ENCODE results near the gene ANKRD12. TPM values are rescaled to one million over a fixed set of nuclear protein-coding genes. Genes with fewer than 3 reads are reported as not detected.
A peak's percentile ranks its signal among the peaks of the same experiment; 100 is the strongest.

ANKRD12 gene
- polyA plus RNA-seq, 4 donors, result 7.5 to 22.2 (median 21.1) TPM

DNA sequence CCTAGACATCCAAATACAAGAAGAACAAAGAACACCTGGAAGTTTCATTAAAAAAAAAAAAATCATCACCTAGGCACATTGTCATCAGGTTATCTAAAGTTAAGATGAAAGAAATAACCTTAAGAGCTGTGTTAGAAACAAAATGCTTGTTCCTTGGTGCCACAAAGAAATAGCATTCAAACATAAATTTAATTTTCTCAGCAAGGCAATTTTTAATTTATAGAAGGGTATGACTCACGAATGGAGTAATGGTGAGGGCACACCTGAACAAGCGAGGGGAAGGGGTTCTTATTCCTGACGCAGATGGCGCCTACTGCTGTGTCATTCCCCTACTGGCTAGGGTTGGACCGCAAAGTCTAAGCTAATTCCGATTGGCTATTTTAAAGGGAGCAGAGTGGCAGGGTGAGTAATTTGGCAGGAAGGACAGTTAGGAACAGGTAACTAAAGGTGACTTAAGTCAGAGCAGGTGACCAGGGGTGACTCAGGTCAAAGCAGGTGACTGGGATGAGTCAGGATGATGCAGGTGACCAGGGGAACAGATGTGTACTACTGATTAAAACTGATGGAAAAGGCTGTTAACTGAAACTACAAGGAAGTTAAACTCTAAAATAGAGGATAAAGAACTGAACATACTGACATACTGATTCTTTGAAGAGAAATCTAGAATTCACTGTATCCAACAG is 167.9 kb downstream of the ANKRD12 start:
- FAIRE-seq, result no peak
- 91 to 96% (median 93%) methylated on average over 6 of the region's 6 CpGs for WGBS, 3 donors
- no peaks in the 10 kb centered on the region for H3K36me3 ChIP-seq (ENCODE audit: control insufficient read depth in 3 of 3, insufficient read depth in 2 of 3, low read depth in 1 of 3, low read length in 3 of 3)
- H3K9me3 ChIP-seq (ENCODE audit: control insufficient read depth in 2 of 2, insufficient read depth in 1 of 2, low read depth in 1 of 2, low read length in 1 of 2), result peaks cover 0 to 6% of the 10 kb centered on the region in 2 donors
- no peaks in the 10 kb centered on the region for H3K4me1 ChIP-seq (ENCODE audit: control insufficient read depth in 3 of 3, insufficient read depth in 2 of 3, low read depth in 1 of 3, low read length in 2 of 3)
- H3K4me3 ChIP-seq (ENCODE audit: low read depth in 1 of 3, low read length in 3 of 3), result no peak overlapping the region
- H3K27ac ChIP-seq (ENCODE audit: low read depth in 1 of 3, low read length in 2 of 3), result no peak overlapping the region
- DNase-seq, result no peak
- peaks cover 0 to 4% (median 0%) of the 10 kb centered on the region in 3 donors for H3K27me3 ChIP-seq (ENCODE audit: control insufficient read depth in 3 of 3, insufficient read depth in 3 of 3, low read length in 3 of 3)

DNA sequence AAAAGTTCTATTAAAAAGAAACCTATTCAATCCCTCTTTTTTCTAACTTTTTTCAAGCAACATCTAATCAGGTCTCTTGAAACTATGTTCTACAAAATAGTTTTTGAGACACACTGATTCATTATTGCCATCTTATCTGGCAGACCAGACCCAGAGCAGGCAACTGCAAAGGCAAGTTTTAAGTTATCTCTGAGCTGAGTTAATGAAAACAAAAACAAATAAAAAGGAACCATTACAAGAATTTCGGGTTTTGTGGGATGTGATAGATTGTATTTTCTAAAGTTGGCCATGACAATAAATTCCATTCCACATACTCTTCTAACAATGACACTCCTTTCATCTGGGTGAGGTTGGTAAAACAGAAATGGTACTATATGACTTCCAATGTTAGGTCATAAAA is 182.8 kb downstream of the ANKRD12 start:
- Histone ChIP-seq H3K36me3 (ENCODE audit: control insufficient read depth in 3 of 3, insufficient read depth in 2 of 3, low read depth in 1 of 3, low read length in 3 of 3) (no peaks in the 10 kb centered on the region), H3K4me1 (ENCODE audit: control insufficient read depth in 3 of 3, insufficient read depth in 2 of 3, low read depth in 1 of 3, low read length in 2 of 3) (no peaks in the 10 kb centered on the region), H3K4me3 (ENCODE audit: low read depth in 1 of 3, low read length in 3 of 3) (no peak overlapping the region), H3K27me3 (ENCODE audit: control insufficient read depth in 3 of 3, insufficient read depth in 3 of 3, low read length in 3 of 3) (peaks cover 0 to 2% (median 0%) of the 10 kb centered on the region in 3 donors), H3K27ac (ENCODE audit: low read depth in 1 of 3, low read length in 2 of 3) (no peak overlapping the region), H3K9me3 (ENCODE audit: control insufficient read depth in 2 of 2, insufficient read depth in 1 of 2, low read depth in 1 of 2, low read length in 1 of 2) (peaks cover 0 to 1% of the 10 kb centered on the region in 2 donors)
- DNase-seq, result no peak
- no peak for FAIRE-seq
- 58 to 68% (median 58%) methylated on average over 1 of the region's 1 CpG for WGBS, 3 donors

DNA sequence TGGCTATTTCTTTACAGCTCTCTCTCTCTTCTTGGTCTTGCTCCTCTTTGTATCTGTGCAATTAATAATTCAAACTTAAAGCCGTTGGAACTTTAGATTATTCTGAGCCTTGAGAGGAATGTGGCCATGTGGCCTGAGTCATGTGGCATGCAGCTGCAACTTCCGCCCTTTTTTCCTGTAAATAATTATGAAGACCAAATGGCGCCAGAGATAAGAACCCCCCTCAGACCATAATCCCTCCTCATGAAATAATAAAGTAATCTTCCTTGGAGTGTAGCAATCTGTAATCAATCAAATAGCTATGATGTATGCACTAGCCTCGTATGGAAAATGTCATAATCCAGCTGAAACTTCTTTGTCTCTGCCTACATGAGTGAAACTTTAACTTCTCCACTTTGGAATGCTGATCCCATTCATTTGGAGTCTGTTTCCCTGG is 184.5 kb downstream of the ANKRD12 start:
- H3K4me1 ChIP-seq (ENCODE audit: control insufficient read depth in 3 of 3, insufficient read depth in 2 of 3, low read depth in 1 of 3, low read length in 2 of 3), result no peaks in the 10 kb centered on the region
- H3K27ac ChIP-seq (ENCODE audit: low read depth in 1 of 3, low read length in 2 of 3), result no peak overlapping the region
- peak in 1 of 2 donors; percentile 13 for DNase-seq
- WGBS, 3 donors, result 16 to 33% (median 26%) methylated on average over 4 of the region's 4 CpGs
- H3K9me3 ChIP-seq (ENCODE audit: control insufficient read depth in 2 of 2, insufficient read depth in 1 of 2, low read depth in 1 of 2, low read length in 1 of 2), result peaks cover 0 to 1% of the 10 kb centered on the region in 2 donors
- no peaks in the 10 kb centered on the region for H3K36me3 ChIP-seq (ENCODE audit: control insufficient read depth in 3 of 3, insufficient read depth in 2 of 3, low read depth in 1 of 3, low read length in 3 of 3)
- H3K27me3 ChIP-seq (ENCODE audit: control insufficient read depth in 3 of 3, insufficient read depth in 3 of 3, low read length in 3 of 3), result peaks cover 0 to 2% (median 0%) of the 10 kb centered on the region in 3 donors
- H3K4me3 ChIP-seq (ENCODE audit: low read depth in 1 of 3, low read length in 3 of 3), result no peak overlapping the region
- no peak for FAIRE-seq

DNA sequence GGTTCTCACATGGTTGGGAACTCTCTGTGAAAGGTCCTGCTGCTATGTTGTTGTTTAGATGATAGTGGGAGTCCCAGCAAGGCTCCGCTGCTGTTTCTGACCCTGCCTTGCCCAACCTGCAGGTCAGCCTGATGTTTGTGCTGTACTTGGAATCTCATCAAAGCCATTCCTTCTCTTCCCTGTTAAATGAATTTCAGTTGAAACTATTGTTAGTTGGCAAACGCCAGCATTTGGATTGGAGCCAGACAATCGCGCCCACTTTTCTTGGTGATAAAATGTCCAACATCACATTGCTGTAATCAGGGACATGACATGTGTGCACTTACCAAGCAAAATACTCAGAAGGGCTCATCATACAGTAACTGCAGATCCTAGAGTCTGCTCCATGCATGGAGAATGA is 185.2 kb downstream of the ANKRD12 start:
- no peaks in the 10 kb centered on the region for H3K36me3 ChIP-seq (ENCODE audit: control insufficient read depth in 3 of 3, insufficient read depth in 2 of 3, low read depth in 1 of 3, low read length in 3 of 3)
- FAIRE-seq (no peak), DNase-seq (no peak)
- H3K9me3 ChIP-seq (ENCODE audit: control insufficient read depth in 2 of 2, insufficient read depth in 1 of 2, low read depth in 1 of 2, low read length in 1 of 2), result peaks cover 0 to 1% of the 10 kb centered on the region in 2 donors
- H3K27me3 ChIP-seq (ENCODE audit: control insufficient read depth in 3 of 3, insufficient read depth in 3 of 3, low read length in 3 of 3), result peaks cover 0 to 2% (median 0%) of the 10 kb centered on the region in 3 donors
- H3K4me3 ChIP-seq (ENCODE audit: low read depth in 1 of 3, low read length in 3 of 3), result no peak overlapping the region
- no peaks in the 10 kb centered on the region for H3K4me1 ChIP-seq (ENCODE audit: control insufficient read depth in 3 of 3, insufficient read depth in 2 of 3, low read depth in 1 of 3, low read length in 2 of 3)
- 16 to 57% (median 44%) methylated on average over 4 of the region's 4 CpGs for WGBS, 3 donors
- H3K27ac ChIP-seq (ENCODE audit: low read depth in 1 of 3, low read length in 2 of 3), result no peak overlapping the region

DNA sequence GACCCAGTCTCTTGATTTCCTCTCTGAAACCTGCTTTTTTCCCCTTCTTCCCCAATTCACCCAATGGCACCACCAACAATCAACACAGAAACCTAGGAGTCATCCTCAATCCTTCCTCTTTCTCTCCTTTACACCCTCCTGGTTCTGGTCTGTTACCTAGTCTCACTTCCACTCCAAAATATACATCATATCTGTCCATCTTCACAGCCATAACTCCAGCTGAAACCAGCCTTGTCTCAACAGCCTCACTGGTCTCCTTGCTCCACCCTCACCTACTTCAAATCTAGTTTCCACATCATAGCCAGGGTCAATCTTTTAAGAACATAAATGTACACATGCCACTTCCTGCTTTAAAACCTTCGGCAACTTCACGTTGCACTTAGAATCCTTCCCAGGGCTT is 186.2 kb downstream of the ANKRD12 start:
- Histone ChIP-seq H3K4me3 (ENCODE audit: low read depth in 1 of 3, low read length in 3 of 3) (no peak overlapping the region), H3K4me1 (ENCODE audit: control insufficient read depth in 3 of 3, insufficient read depth in 2 of 3, low read depth in 1 of 3, low read length in 2 of 3) (no peaks in the 10 kb centered on the region), H3K36me3 (ENCODE audit: control insufficient read depth in 3 of 3, insufficient read depth in 2 of 3, low read depth in 1 of 3, low read length in 3 of 3) (no peaks in the 10 kb centered on the region), H3K27ac (ENCODE audit: low read depth in 1 of 3, low read length in 2 of 3) (no peak overlapping the region), H3K9me3 (ENCODE audit: control insufficient read depth in 2 of 2, insufficient read depth in 1 of 2, low read depth in 1 of 2, low read length in 1 of 2) (peaks cover 0 to 1% of the 10 kb centered on the region in 2 donors), H3K27me3 (ENCODE audit: control insufficient read depth in 3 of 3, insufficient read depth in 3 of 3, low read length in 3 of 3) (peaks cover 0 to 2% (median 0%) of the 10 kb centered on the region in 3 donors)
- WGBS, 3 donors, result 73 to 94% (median 76%) methylated on average over 2 of the region's 2 CpGs
- DNase-seq (no peak), FAIRE-seq (no peak)

DNA sequence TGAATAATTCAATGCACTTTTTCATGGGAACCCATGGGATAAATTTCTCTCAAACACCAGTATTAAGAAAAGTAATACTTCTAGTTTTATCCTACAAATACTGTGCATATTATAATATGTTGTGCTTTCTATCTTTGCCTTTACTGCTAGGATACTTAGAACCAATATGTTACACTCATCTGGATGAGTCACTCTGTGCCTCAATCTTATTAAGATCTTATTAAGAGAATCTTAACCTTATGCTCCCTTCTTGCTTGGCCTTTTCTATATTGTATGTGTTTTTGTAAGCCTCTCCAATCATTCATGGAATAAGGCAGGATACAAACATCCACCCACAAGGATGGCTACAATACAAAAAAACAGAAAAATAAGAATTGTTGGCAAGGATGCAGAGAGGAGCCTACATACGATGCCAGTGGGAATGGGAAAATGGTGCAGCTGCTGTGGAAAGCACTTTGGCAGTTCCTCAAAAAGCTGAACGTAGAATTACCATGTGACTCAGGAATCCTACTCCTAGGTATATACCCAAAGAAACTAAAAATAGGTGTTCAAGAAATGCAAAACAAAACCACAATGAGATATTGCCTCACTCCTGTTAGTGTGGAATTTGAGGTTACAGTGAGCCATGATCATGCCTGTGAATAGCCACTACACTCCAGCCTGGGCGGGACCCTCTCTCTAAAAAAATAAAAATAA is 187.3 kb downstream of the ANKRD12 start:
- no peaks in the 10 kb centered on the region for H3K36me3 ChIP-seq (ENCODE audit: control insufficient read depth in 3 of 3, insufficient read depth in 2 of 3, low read depth in 1 of 3, low read length in 3 of 3)
- no peak overlapping the region for H3K27ac ChIP-seq (ENCODE audit: low read depth in 1 of 3, low read length in 2 of 3)
- H3K4me3 ChIP-seq (ENCODE audit: low read depth in 1 of 3, low read length in 3 of 3), result no peak overlapping the region
- H3K27me3 ChIP-seq (ENCODE audit: control insufficient read depth in 3 of 3, insufficient read depth in 3 of 3, low read length in 3 of 3), result peaks cover 0 to 2% (median 0%) of the 10 kb centered on the region in 3 donors
- FAIRE-seq (no peak), DNase-seq (no peak)
- no peaks in the 10 kb centered on the region for H3K4me1 ChIP-seq (ENCODE audit: control insufficient read depth in 3 of 3, insufficient read depth in 2 of 3, low read depth in 1 of 3, low read length in 2 of 3)
- peaks cover 1 to 5% of the 10 kb centered on the region in 2 donors for H3K9me3 ChIP-seq (ENCODE audit: control insufficient read depth in 2 of 2, insufficient read depth in 1 of 2, low read depth in 1 of 2, low read length in 1 of 2)
- WGBS, 3 donors, result 63 to 84% (median 75%) methylated on average over 3 of the region's 3 CpGs

DNA sequence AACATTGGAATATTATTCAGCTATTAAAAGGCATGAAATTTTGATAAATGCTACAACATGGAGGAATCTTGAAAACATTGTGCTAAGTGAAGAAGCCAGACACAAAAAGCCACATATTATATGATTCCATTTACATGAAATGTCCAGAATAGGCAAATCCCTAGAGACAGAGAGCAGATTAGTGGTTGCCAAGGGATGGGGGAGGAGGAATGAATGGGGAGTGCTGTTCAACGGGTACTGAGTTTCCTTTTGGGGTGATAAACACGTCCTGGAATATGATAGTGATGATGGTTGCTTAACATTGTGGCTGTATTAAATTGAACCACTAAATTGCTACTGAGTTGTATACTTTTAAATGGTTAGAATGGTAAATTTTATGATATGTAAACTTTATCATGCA is 189.1 kb downstream of the ANKRD12 start:
- DNase-seq, result no peak
- peaks cover 0 to 2% (median 0%) of the 10 kb centered on the region in 3 donors for H3K27me3 ChIP-seq (ENCODE audit: control insufficient read depth in 3 of 3, insufficient read depth in 3 of 3, low read length in 3 of 3)
- peaks cover 0 to 5% of the 10 kb centered on the region in 2 donors for H3K9me3 ChIP-seq (ENCODE audit: control insufficient read depth in 2 of 2, insufficient read depth in 1 of 2, low read depth in 1 of 2, low read length in 1 of 2)
- no peaks in the 10 kb centered on the region for H3K36me3 ChIP-seq (ENCODE audit: control insufficient read depth in 3 of 3, insufficient read depth in 2 of 3, low read depth in 1 of 3, low read length in 3 of 3)
- H3K27ac ChIP-seq (ENCODE audit: low read depth in 1 of 3, low read length in 2 of 3), result no peak overlapping the region
- 32 to 47% (median 42%) methylated on average over 2 of the region's 2 CpGs for WGBS, 3 donors
- no peak overlapping the region for H3K4me3 ChIP-seq (ENCODE audit: low read depth in 1 of 3, low read length in 3 of 3)
- no peak for FAIRE-seq
- no peaks in the 10 kb centered on the region for H3K4me1 ChIP-seq (ENCODE audit: control insufficient read depth in 3 of 3, insufficient read depth in 2 of 3, low read depth in 1 of 3, low read length in 2 of 3)

DNA sequence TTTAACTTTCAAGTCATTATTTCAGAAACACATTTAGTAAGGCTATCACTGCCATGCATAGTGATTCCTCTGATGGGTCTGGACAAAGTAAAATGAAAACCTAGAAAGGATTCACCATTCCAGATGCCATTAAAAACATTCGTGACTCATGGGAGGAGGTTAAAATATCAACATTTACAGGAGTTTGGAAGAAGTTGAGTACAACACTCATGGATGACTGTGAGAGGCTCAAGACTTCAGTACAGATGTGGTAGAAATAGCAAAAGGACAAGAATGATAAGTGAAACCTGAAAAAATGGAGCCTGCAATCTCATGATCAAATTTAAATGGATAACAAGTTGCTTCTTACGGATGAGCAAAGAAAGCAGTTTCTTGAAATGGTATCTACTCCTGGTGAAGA is 192.2 kb downstream of the ANKRD12 start:
- 48 to 67% (median 61%) methylated on average over 2 of the region's 2 CpGs for WGBS, 3 donors
- FAIRE-seq, result no peak
- peaks cover 0 to 4% (median 0%) of the 10 kb centered on the region in 3 donors for H3K27me3 ChIP-seq (ENCODE audit: control insufficient read depth in 3 of 3, insufficient read depth in 3 of 3, low read length in 3 of 3)

More for the DNA sequence above, 192.2 kb downstream of the ANKRD12 start:
- Histone ChIP-seq H3K27ac (ENCODE audit: low read depth in 1 of 3, low read length in 2 of 3) (no peak overlapping the region), H3K4me1 (ENCODE audit: control insufficient read depth in 3 of 3, insufficient read depth in 2 of 3, low read depth in 1 of 3, low read length in 2 of 3) (no peaks in the 10 kb centered on the region), H3K36me3 (ENCODE audit: control insufficient read depth in 3 of 3, insufficient read depth in 2 of 3, low read depth in 1 of 3, low read length in 3 of 3) (no peaks in the 10 kb centered on the region), H3K9me3 (ENCODE audit: control insufficient read depth in 2 of 2, insufficient read depth in 1 of 2, low read depth in 1 of 2, low read length in 1 of 2) (peaks cover 0 to 5% of the 10 kb centered on the region in 2 donors), H3K4me3 (ENCODE audit: low read depth in 1 of 3, low read length in 3 of 3) (no peak overlapping the region)
- DNase-seq, result no peak
